ENCODE results near the gene FUT2.

FUT2 gene

GRCh38 chr19:48740164-48740972 is 44.6 kb downstream of the FUT2 start, which contains the start of gene RASIP1:
Gene RASIP1 (minus strand): TSS chr19:48740610. CDS start chr19:48740282, 328 bp downstream.
- no peak for TF ChIP-seq TAF1 (IDR thresholded peaks at IDR 0.05; ENCODE audit: borderline replicate concordance, insufficient read depth, low read length)
- TF ChIP-seq FOXP2 (optimal IDR thresholded peaks at IDR 0.05; ENCODE audit: borderline replicate concordance, extremely low read depth, extremely low read length, insufficient read depth), result peak; percentile 48
- no peak for TF ChIP-seq POLR2AphosphoS5 (IDR thresholded peaks at IDR 0.05; ENCODE audit: low read depth, low read length)
- no peak for TF ChIP-seq REST (IDR thresholded peaks at IDR 0.05; ENCODE audit: insufficient read depth in 1 of 2, low read depth in 2 of 2, low read length in 2 of 2)
- no peak for TF ChIP-seq SIN3A (IDR thresholded peaks at IDR 0.05; ENCODE audit: borderline replicate concordance, insufficient read depth, low read length)

GRCh38 chr19:48741129-48741999 is 45.6 kb downstream of the FUT2 start:
- peak; percentile 33 for TF ChIP-seq FOXP2 (optimal IDR thresholded peaks at IDR 0.05; ENCODE audit: borderline replicate concordance, extremely low read depth, extremely low read length, insufficient read depth)
- TF ChIP-seq POLR2AphosphoS5 (IDR thresholded peaks at IDR 0.05; ENCODE audit: low read depth, low read length), result no peak

- no peak for TF ChIP-seq FOXP2 (optimal IDR thresholded peaks at IDR 0.05; ENCODE audit: borderline replicate concordance, extremely low read depth, extremely low read length, insufficient read depth)
- TF ChIP-seq SIN3A (IDR thresholded peaks at IDR 0.05; ENCODE audit: borderline replicate concordance, insufficient read depth, low read length), result no peak
- no peak for TF ChIP-seq POLR2AphosphoS5 (IDR thresholded peaks at IDR 0.05; ENCODE audit: low read depth, low read length)
- no peak for TF ChIP-seq TAF1 (IDR thresholded peaks at IDR 0.05; ENCODE audit: borderline replicate concordance, insufficient read depth, low read length)
- TF ChIP-seq REST (IDR thresholded peaks at IDR 0.05; ENCODE audit: insufficient read depth in 1 of 2, low read depth in 2 of 2, low read length in 2 of 2), result no peak
Measured at GRCh38 chr19:48742096-48742495, 46.3 kb downstream of the FUT2 start.

GRCh38 chr19:48745208-48745995 is 49.6 kb downstream of the FUT2 start:
- TF ChIP-seq POLR2AphosphoS5 (IDR thresholded peaks at IDR 0.05; ENCODE audit: low read depth, low read length), result no peak
- TF ChIP-seq FOXP2 (optimal IDR thresholded peaks at IDR 0.05; ENCODE audit: borderline replicate concordance, extremely low read depth, extremely low read length, insufficient read depth), result no peak
- TF ChIP-seq SIN3A (IDR thresholded peaks at IDR 0.05; ENCODE audit: borderline replicate concordance, insufficient read depth, low read length), result no peak
- no peak for TF ChIP-seq TAF1 (IDR thresholded peaks at IDR 0.05; ENCODE audit: borderline replicate concordance, insufficient read depth, low read length)
- no peak for TF ChIP-seq REST (IDR thresholded peaks at IDR 0.05; ENCODE audit: insufficient read depth in 1 of 2, low read depth in 2 of 2, low read length in 2 of 2)

DNA sequence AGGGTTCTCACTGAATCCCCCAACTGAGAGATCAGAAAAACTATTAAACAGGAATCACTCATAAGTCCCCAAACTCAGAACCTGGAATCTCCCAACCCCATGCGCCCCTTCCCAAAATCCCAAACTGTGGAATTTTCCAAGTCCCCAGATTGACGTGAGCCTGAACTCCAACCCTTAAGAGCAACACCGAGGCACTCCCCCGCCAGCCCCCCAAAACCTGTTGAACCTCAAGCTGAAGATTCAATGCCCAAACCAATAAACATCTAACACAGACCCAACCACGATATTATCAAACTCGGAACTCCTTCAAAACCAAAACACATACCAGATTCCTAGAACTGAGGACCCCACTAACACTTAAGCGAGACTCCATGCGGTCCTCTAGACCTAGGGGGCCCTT is 50.3 kb downstream of the FUT2 start:
- TF ChIP-seq SIN3A (IDR thresholded peaks at IDR 0.05; ENCODE audit: borderline replicate concordance, insufficient read depth, low read length), result no peak
- no peak for TF ChIP-seq FOXP2 (optimal IDR thresholded peaks at IDR 0.05; ENCODE audit: borderline replicate concordance, extremely low read depth, extremely low read length, insufficient read depth)
- no peak for TF ChIP-seq TAF1 (IDR thresholded peaks at IDR 0.05; ENCODE audit: borderline replicate concordance, insufficient read depth, low read length)
- TF ChIP-seq POLR2AphosphoS5 (IDR thresholded peaks at IDR 0.05; ENCODE audit: low read depth, low read length), result no peak
- TF ChIP-seq REST (IDR thresholded peaks at IDR 0.05; ENCODE audit: insufficient read depth in 1 of 2, low read depth in 2 of 2, low read length in 2 of 2), result no peak
